GM12878 (cell line): ENCODE data around the gene SERPINA9. TPM values are rescaled to one million over a fixed set of nuclear protein-coding genes. Genes with fewer than 3 reads are reported as not detected.

ENCODE experiments used
- ATAC-seq: fragments of 200-7000 bp; cut with Tn5 transposase; 3 replicates; pipeline ENCODE4 v1.9.1; 2020; ENCODE audit warnings: mild to moderate bottlenecking, moderate library complexity
- BruUV-seq: library from RNA; stranded (reverse); fragments of 400-500 nt; replicated peaks from 2 replicates; lab custom pipeline; 2021; lab: Mats Ljungman, UMichigan
- CTCF ChIA-PET: fragments of 300-600 bp; sonication (Branson Sonifier 250); formaldehyde crosslinking; extraction: SDS; loops from one replicate; lab custom pipeline; 2021; ENCODE audit warnings: inconsistent platforms; lab: Yijun Ruan, JAX
- POLR2A ChIA-PET: fragments of 350-600 bp; formaldehyde crosslinking; extraction: SDS; loops from one replicate; lab custom pipeline; 2021; ENCODE audit warnings: inconsistent platforms; lab: Charles Lee
- RAD21 ChIA-PET: fragments of 300-600 bp; sonication (Branson Sonifier 250); formaldehyde crosslinking; loops from one replicate; lab custom pipeline; 2023; ENCODE audit warnings: antibody characterized with exemption; ENCODE audit not compliant: unreplicated experiment; lab: Charles Lee
- SMC1A ChIA-PET: fragments of 300-600 bp; sonication (Branson Sonifier 250); formaldehyde crosslinking; loops from one replicate; lab custom pipeline; 2023; ENCODE audit not compliant: unreplicated experiment, uncharacterized antibody; lab: Charles Lee
- DNase-seq: peaks from one replicate; pipeline ENCODE4 v3.0.0-alpha.2; 2011; ENCODE audit warnings: low read depth, low spot score
- FAIRE-seq: peaks from 3 replicates; lab custom pipeline; 2011; peaks lifted over from hg19 to GRCh38; lab: Jason Lieb, UNC
- H2AFZ ChIP-seq: 2 replicates; pipeline ENCODE4 v1.6.0; 2011; ENCODE audit warnings: low read depth, low read length, control low read depth; ENCODE audit not compliant: control insufficient read depth
- H3K27ac ChIP-seq: 2 replicates; pipeline ENCODE4 v1.5.1; 2011; ENCODE audit warnings: control low read depth; ENCODE audit not compliant: control insufficient read depth, insufficient read depth
- H3K27me3 ChIP-seq, 2 experiments: replicated peaks in 1 of 2; 2 replicates each; pipeline versions ENCODE4 v1.6.0 to v1.6.1; 2011; ENCODE audit warnings: low read length in 1 of 2; ENCODE audit not compliant: control insufficient read depth in 2 of 2, insufficient read depth in 2 of 2
- H3K36me3 ChIP-seq, 2 experiments: 2 replicates each; pipeline ENCODE4 v1.5.1; 2011; ENCODE audit warnings: low read length in 1 of 2; ENCODE audit not compliant: control insufficient read depth in 2 of 2, insufficient read depth in 2 of 2
- H3K4me1 ChIP-seq: 2 replicates; pipeline ENCODE4 v1.6.1; 2011; ENCODE audit warnings: mild to moderate bottlenecking, low read length, moderate library complexity, mixed read lengths; ENCODE audit not compliant: control insufficient read depth, insufficient read depth
- H3K4me2 ChIP-seq: 2 replicates; pipeline ENCODE4 v1.6.0; 2011; ENCODE audit warnings: control low read depth; ENCODE audit not compliant: control insufficient read depth, insufficient read depth
- H3K4me3 ChIP-seq: fragments of 200-600 bp; sonication (generic); 2 replicates; pipeline ENCODE4 v1.5.1; 2016
- H3K79me2 ChIP-seq: 2 replicates; pipeline ENCODE4 v1.6.0; 2011; ENCODE audit warnings: low read length; ENCODE audit not compliant: control insufficient read depth, insufficient read depth
- H3K9ac ChIP-seq: 2 replicates; pipeline ENCODE4 v1.8.0; 2011; ENCODE audit warnings: low read length, control low read depth, mixed read lengths; ENCODE audit not compliant: control insufficient read depth, insufficient read depth
- H3K9me3 ChIP-seq: replicated peaks from 3 replicates; pipeline ENCODE4 v1.5.1; 2011; ENCODE audit warnings: mild to moderate bottlenecking, low read length; ENCODE audit not compliant: control insufficient read depth, insufficient read depth
- H4K20me1 ChIP-seq: 2 replicates; pipeline ENCODE4 v1.6.0; 2011; ENCODE audit not compliant: control insufficient read depth, insufficient read depth
- ASH2L ChIP-seq: fragments of 300-600, 200-600 bp; sonication (generic); IDR thresholded peaks from 2 replicates; pipeline ENCODE4 v1.6.1; 2017; ENCODE audit warnings: low read depth, mild to moderate bottlenecking, borderline replicate concordance
- CBX5 ChIP-seq: sonication (generic); IDR thresholded peaks from 2 replicates; pipeline ENCODE4 v1.6.1; 2016; ENCODE audit warnings: low read depth, moderate library complexity, mild to moderate bottlenecking, inconsistent platforms
- JUND ChIP-seq: IDR thresholded peaks from 2 replicates; pipeline ENCODE4 v1.6.1; 2012; ENCODE audit warnings: low read depth, mild to moderate bottlenecking, low read length, improper control_type of control experiment, moderate library complexity
- NFYB ChIP-seq: IDR thresholded peaks from 2 replicates; pipeline ENCODE4 v1.6.1; 2011; ENCODE audit warnings: low read depth, mild to moderate bottlenecking, low read length, improper control_type of control experiment, moderate library complexity; ENCODE audit not compliant: insufficient read depth
- NR2C1 ChIP-seq: fragments of 450-650 bp; IDR thresholded peaks from 2 replicates; pipeline ENCODE4 v1.6.1; 2017; ENCODE audit warnings: antibody characterized with exemption, mild to moderate bottlenecking, moderate library complexity
- SMAD1 ChIP-seq: fragments of 450-650 bp; IDR thresholded peaks from 2 replicates; pipeline ENCODE4 v1.6.1; 2018; ENCODE audit warnings: mild to moderate bottlenecking, low read depth; ENCODE audit not compliant: partially characterized antibody
- WGBS: methylation state at CpG from one replicate; pipeline ENCODE4 v1.1.6; 2016; ENCODE audit warnings: low lambda C conversion rate; ENCODE audit not compliant: insufficient replicate concordance, insufficient coverage; ENCODE audit errors: missing lambda C conversion rate; 5-methylcytosine and 5-hydroxymethylcytosine counted together
- in situ Hi-C: fragments of 300-500 bp; cut with MboI; formaldehyde crosslinking; loops from 9 replicates; pipeline ENCODE4 v1.14.3; 2018; ENCODE audit warnings: mixed read lengths
- intact Hi-C: fragments of 100-400 bp; cut with micrococcal nuclease; formaldehyde crosslinking; loops from one replicate; pipeline ENCODE4 v1.14.2; 2022; ENCODE audit not compliant: unreplicated experiment
- polyA plus RNA-seq, 11 experiments: library from polyadenylated mRNA; depleted of rRNA in 4 of 11; unstranded in 6 of 11; stranded (reverse) in 5 of 11; fragments of >200 nt; fragmentation: Nextera tagmentation in 4 of 11; fragmentation: Illumina TruSeq in 1 of 11; extraction: Ambion mirVana in 4 of 11; extraction: Trizol in 1 of 11; gene quantifications; 1 replicate in 1 of 11; 2 replicates in 10 of 11; pipeline versions ENCODE4 v1.2.1 to v1.2.3, GENCODE V29; 2011 to 2016; ENCODE audit warnings: inconsistent platforms in 2 of 11, missing spikeins in 2 of 11, low read depth in 1 of 11
- total RNA-seq, 4 experiments: library from RNA; depleted of rRNA in 3 of 4; stranded (reverse); fragments of >200 nt in 3 of 4; fragmentation: Illumina TruSeq in 1 of 4; extraction: Trizol in 1 of 4; gene quantifications; 2 replicates each; pipeline versions ENCODE4 v1.2.1 to v1.2.3, GENCODE V29; 2013 to 2021
- TF ChIP-seq, protein P1 (sequence below): fragments of 150-350 bp; IDR thresholded peaks from 2 replicates; pipeline ENCODE4 v1.6.1; 2016; ENCODE audit warnings: low read depth, low read length
- TF ChIP-seq, protein P2 (sequence below): IDR thresholded peaks from 2 replicates; pipeline ENCODE4 v1.6.1; 2012; ENCODE audit warnings: mild to moderate bottlenecking, low read depth, low read length
- TF ChIP-seq, protein P3 (sequence below): fragments of 450-650 bp; formaldehyde crosslinking; IDR thresholded peaks from 2 replicates; pipeline ENCODE4 v1.4.0; 2020; ENCODE audit warnings: mild to moderate bottlenecking, moderate library complexity
- TF ChIP-seq, protein P4 (sequence below): IDR thresholded peaks from 2 replicates; pipeline ENCODE4 v1.6.1; 2012; ENCODE audit warnings: low read depth, low read length, improper control_type of control experiment

SERPINA9 gene
- total and polyA plus RNA-seq, 10 of the 15 experiments (the other 5 are each of a cell fraction or from before 2014, with no cell fraction given) = 0.05 TPM; not detected in 9

GRCh38 chr14:94467728-94468520 is 8.1 kb downstream of the SERPINA9 start:
- Histone ChIP-seq H3K79me2 (no peaks in the 10 kb centered on the region), H3K4me3 (no peak overlapping the region), H3K4me2 (no peak overlapping the region), H4K20me1 (no peaks in the 10 kb centered on the region), H3K9me3 (no peaks in the 10 kb centered on the region; the same call in 2 of the 3 replicates), H2AFZ (no peak overlapping the region), H3K9ac (no peak overlapping the region), H3K4me1 (no peaks in the 10 kb centered on the region), H3K27me3 (no peaks in the 10 kb centered on the region), H3K27ac (no peak overlapping the region), H3K36me3 (no peaks in the 10 kb centered on the region)
- POLR2A ChIA-PET = no interaction called here
- RAD21 ChIA-PET = no interaction called here
- in situ Hi-C loops = no loop called here
- no peak for FAIRE-seq
- WGBS = 54% methylated on average over 4 of the region's 4 CpGs
- SMC1A ChIA-PET = no interaction called here
- intact Hi-C loops = no loop called here
- ATAC-seq = no peak
- no peak for DNase-seq
- CTCF ChIA-PET = interaction anchor here (1.4 kb wide), 1 partner anchor 18 kb away, joined by 7 read pairs; no protein-coding TSS in a partner anchor
- BruUV-seq = no TSS peak
- TF ChIP-seq, protein P1, sequence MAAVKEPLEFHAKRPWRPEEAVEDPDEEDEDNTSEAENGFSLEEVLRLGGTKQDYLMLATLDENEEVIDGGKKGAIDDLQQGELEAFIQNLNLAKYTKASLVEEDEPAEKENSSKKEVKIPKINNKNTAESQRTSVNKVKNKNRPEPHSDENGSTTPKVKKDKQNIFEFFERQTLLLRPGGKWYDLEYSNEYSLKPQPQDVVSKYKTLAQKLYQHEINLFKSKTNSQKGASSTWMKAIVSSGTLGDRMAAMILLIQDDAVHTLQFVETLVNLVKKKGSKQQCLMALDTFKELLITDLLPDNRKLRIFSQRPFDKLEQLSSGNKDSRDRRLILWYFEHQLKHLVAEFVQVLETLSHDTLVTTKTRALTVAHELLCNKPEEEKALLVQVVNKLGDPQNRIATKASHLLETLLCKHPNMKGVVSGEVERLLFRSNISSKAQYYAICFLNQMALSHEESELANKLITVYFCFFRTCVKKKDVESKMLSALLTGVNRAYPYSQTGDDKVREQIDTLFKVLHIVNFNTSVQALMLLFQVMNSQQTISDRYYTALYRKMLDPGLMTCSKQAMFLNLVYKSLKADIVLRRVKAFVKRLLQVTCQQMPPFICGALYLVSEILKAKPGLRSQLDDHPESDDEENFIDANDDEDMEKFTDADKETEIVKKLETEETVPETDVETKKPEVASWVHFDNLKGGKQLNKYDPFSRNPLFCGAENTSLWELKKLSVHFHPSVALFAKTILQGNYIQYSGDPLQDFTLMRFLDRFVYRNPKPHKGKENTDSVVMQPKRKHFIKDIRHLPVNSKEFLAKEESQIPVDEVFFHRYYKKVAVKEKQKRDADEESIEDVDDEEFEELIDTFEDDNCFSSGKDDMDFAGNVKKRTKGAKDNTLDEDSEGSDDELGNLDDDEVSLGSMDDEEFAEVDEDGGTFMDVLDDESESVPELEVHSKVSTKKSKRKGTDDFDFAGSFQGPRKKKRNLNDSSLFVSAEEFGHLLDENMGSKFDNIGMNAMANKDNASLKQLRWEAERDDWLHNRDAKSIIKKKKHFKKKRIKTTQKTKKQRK = no peak
- TF ChIP-seq, protein P2, sequence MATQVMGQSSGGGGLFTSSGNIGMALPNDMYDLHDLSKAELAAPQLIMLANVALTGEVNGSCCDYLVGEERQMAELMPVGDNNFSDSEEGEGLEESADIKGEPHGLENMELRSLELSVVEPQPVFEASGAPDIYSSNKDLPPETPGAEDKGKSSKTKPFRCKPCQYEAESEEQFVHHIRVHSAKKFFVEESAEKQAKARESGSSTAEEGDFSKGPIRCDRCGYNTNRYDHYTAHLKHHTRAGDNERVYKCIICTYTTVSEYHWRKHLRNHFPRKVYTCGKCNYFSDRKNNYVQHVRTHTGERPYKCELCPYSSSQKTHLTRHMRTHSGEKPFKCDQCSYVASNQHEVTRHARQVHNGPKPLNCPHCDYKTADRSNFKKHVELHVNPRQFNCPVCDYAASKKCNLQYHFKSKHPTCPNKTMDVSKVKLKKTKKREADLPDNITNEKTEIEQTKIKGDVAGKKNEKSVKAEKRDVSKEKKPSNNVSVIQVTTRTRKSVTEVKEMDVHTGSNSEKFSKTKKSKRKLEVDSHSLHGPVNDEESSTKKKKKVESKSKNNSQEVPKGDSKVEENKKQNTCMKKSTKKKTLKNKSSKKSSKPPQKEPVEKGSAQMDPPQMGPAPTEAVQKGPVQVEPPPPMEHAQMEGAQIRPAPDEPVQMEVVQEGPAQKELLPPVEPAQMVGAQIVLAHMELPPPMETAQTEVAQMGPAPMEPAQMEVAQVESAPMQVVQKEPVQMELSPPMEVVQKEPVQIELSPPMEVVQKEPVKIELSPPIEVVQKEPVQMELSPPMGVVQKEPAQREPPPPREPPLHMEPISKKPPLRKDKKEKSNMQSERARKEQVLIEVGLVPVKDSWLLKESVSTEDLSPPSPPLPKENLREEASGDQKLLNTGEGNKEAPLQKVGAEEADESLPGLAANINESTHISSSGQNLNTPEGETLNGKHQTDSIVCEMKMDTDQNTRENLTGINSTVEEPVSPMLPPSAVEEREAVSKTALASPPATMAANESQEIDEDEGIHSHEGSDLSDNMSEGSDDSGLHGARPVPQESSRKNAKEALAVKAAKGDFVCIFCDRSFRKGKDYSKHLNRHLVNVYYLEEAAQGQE = no peak
- TF ChIP-seq SMAD1 (no peak), CBX5 (no peak), JUND (no peak), ASH2L (no peak), NR2C1 (no peak), NFYB (no peak)
- TF ChIP-seq, protein P3, sequence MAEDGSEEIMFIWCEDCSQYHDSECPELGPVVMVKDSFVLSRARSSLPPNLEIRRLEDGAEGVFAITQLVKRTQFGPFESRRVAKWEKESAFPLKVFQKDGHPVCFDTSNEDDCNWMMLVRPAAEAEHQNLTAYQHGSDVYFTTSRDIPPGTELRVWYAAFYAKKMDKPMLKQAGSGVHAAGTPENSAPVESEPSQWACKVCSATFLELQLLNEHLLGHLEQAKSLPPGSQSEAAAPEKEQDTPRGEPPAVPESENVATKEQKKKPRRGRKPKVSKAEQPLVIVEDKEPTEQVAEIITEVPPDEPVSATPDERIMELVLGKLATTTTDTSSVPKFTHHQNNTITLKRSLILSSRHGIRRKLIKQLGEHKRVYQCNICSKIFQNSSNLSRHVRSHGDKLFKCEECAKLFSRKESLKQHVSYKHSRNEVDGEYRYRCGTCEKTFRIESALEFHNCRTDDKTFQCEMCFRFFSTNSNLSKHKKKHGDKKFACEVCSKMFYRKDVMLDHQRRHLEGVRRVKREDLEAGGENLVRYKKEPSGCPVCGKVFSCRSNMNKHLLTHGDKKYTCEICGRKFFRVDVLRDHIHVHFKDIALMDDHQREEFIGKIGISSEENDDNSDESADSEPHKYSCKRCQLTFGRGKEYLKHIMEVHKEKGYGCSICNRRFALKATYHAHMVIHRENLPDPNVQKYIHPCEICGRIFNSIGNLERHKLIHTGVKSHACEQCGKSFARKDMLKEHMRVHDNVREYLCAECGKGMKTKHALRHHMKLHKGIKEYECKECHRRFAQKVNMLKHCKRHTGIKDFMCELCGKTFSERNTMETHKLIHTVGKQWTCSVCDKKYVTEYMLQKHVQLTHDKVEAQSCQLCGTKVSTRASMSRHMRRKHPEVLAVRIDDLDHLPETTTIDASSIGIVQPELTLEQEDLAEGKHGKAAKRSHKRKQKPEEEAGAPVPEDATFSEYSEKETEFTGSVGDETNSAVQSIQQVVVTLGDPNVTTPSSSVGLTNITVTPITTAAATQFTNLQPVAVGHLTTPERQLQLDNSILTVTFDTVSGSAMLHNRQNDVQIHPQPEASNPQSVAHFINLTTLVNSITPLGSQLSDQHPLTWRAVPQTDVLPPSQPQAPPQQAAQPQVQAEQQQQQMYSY (CRISPR knock-in tag) = no peak
- TF ChIP-seq, protein P4, sequence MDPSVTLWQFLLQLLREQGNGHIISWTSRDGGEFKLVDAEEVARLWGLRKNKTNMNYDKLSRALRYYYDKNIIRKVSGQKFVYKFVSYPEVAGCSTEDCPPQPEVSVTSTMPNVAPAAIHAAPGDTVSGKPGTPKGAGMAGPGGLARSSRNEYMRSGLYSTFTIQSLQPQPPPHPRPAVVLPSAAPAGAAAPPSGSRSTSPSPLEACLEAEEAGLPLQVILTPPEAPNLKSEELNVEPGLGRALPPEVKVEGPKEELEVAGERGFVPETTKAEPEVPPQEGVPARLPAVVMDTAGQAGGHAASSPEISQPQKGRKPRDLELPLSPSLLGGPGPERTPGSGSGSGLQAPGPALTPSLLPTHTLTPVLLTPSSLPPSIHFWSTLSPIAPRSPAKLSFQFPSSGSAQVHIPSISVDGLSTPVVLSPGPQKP = no peak
